GM19193 (cell line): ENCODE results near the gene CDH10.

ENCODE experiments used
- POLR2A ChIP-seq: IDR thresholded peaks from 4 replicates; pipeline ENCODE4 v1.6.1; 2011; ENCODE audit not compliant: insufficient read depth, insufficient read length; ENCODE audit errors: extremely low read depth

Gene CDH10

GRCh38 chr5:24477958-24478357, 166.8 kb downstream of the CDH10 start:
- no peak for TF ChIP-seq POLR2A

GRCh38 chr5:24475101-24475500, 169.7 kb downstream of the CDH10 start:
- no peak for TF ChIP-seq POLR2A

- TF ChIP-seq POLR2A = no peak
Measured at GRCh38 chr5:24474685-24475084, 170.1 kb downstream of the CDH10 start.

GRCh38 chr5:24472518-24472917, 172.3 kb downstream of the CDH10 start:
- no peak for TF ChIP-seq POLR2A

- TF ChIP-seq POLR2A = no peak
Measured at GRCh38 chr5:24444414-24444813, 200.4 kb downstream of the CDH10 start.

GRCh38 chr5:24439465-24439864, 205.3 kb downstream of the CDH10 start:
- no peak for TF ChIP-seq POLR2A
